ENCODE measurements around the gene PDZRN3. TPM values are rescaled to one million over a fixed set of nuclear protein-coding genes. Genes with fewer than 3 reads are reported as not detected.
A peak's percentile ranks its signal among the peaks of the same experiment; 100 is the strongest.

The PDZRN3 gene
- polyA plus RNA-seq, 10 donors: 59.5 to 116 (median 77.0) TPM

GRCh38 chr3:73558727-73559075, 66.0 kb downstream of the PDZRN3 start:
- no peak for DNase-seq

GRCh38 chr3:73557986-73558726, 66.6 kb downstream of the PDZRN3 start:
- peak in 1 of 3 donors; percentile 71 for DNase-seq

- peak; percentile 71 to 90 (median 74) for DNase-seq
Measured at GRCh38 chr3:73556520-73557372, 68.0 kb downstream of the PDZRN3 start.

- DNase-seq: peak in 1 of 3 donors; percentile 59
Measured at GRCh38 chr3:73555076-73555475, 69.7 kb downstream of the PDZRN3 start.

- no peak for DNase-seq
Measured at GRCh38 chr3:73552700-73553099, 72.0 kb downstream of the PDZRN3 start.

- no peak for DNase-seq
Measured at GRCh38 chr3:73550032-73550431, 74.7 kb downstream of the PDZRN3 start.

GRCh38 chr3:73549051-73549600, 75.6 kb downstream of the PDZRN3 start:
- no peak for DNase-seq

GRCh38 chr3:73548436-73548835, 76.3 kb downstream of the PDZRN3 start:
- DNase-seq: no peak

GRCh38 chr3:73547427-73548248, 77.1 kb downstream of the PDZRN3 start:
- peak; percentile 85 to 94 (median 93) for DNase-seq

- DNase-seq: peak in 2 of 3 donors; percentile 30 to 93
Measured at GRCh38 chr3:73546961-73547360, 77.8 kb downstream of the PDZRN3 start.

- no peak for DNase-seq
Measured at GRCh38 chr3:73543412-73543811, 81.3 kb downstream of the PDZRN3 start.

- DNase-seq: no peak
Measured at GRCh38 chr3:73542136-73542535, 82.6 kb downstream of the PDZRN3 start.

GRCh38 chr3:73540969-73541740, 83.6 kb downstream of the PDZRN3 start:
- DNase-seq: no peak

- no peak for DNase-seq
Measured at GRCh38 chr3:73538486-73538885, 86.3 kb downstream of the PDZRN3 start.

- peak in 2 of 3 donors; percentile 74 to 77 for DNase-seq
Measured at GRCh38 chr3:73536952-73537351, 87.8 kb downstream of the PDZRN3 start.

GRCh38 chr3:73536336-73536895, 88.3 kb downstream of the PDZRN3 start:
- DNase-seq: no peak

GRCh38 chr3:73535931-73536330, 88.8 kb downstream of the PDZRN3 start:
- DNase-seq: no peak

GRCh38 chr3:73535137-73535536, 89.6 kb downstream of the PDZRN3 start:
- no peak for DNase-seq

GRCh38 chr3:73530022-73530396, 94.7 kb downstream of the PDZRN3 start:
- peak in 1 of 3 donors; percentile 79 for DNase-seq

GRCh38 chr3:73529308-73530021, 95.3 kb downstream of the PDZRN3 start:
- DNase-seq: no peak
